ENCODE data around the gene PDE4B. TPM values are rescaled to one million over a fixed set of nuclear protein-coding genes. Genes with fewer than 3 reads are reported as not detected.

The PDE4B gene
- total and polyA plus RNA-seq, 7 experiments from 2014 or later, result 43.5 to 99.2 (median 46.7) TPM

DNA sequence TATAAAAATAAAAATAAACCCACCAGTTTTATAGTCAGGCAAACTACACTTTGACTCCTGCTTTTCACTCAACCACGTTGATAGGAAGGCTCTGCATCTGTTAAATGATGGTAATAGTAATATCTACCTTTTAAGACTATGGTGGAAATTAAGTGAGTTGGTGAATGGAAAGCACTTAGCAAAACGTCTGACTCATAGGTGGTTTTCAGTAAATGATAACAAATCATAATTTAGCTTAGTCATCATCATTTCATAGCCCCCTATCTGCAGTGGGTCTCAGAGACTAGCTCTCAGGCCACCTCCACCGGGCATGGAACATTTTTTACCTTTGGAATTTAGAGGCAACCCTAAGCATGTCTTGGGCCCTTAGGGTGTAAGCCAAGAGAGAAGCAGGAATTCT lies 160.0 kb downstream of the PDE4B start:
- DNase-seq (no peak), ATAC-seq (no peak)
- H3K27me3 Mint-ChIP-seq, result peaks cover 0 to 7% (median 6%) of the 10 kb centered on the region in 5 donors
- H3K9me3 ChIP-seq (ENCODE audit: control insufficient read depth in 2 of 3, low read length in 3 of 3), result no peaks in the 10 kb centered on the region
- no peaks in the 10 kb centered on the region for H3K4me1 Mint-ChIP-seq
- no peaks in the 10 kb centered on the region for H3K4me1 ChIP-seq (ENCODE audit: control insufficient read depth in 2 of 2, insufficient read depth in 2 of 2, low read length in 2 of 2)
- H3K4me3 Mint-ChIP-seq, result no peak overlapping the region
- intact Hi-C loops (cut with micrococcal nuclease), result loop anchor here in 1 of 2 donors (10.0 kb wide), 3 partner anchors 422 to 772 kb away; no protein-coding TSS in a partner anchor
- no peak overlapping the region for H3K27ac ChIP-seq (ENCODE audit: low read depth, low read length)
- no peak overlapping the region for H3K4me3 ChIP-seq (ENCODE audit: low read length)
- CTCF ChIA-PET, result interaction anchor here (0.7 to 1.6 kb wide), 3 partner anchors 177 to 494 kb away, joined by 3 to 8 read pairs (median 3); no protein-coding TSS in a partner anchor
- POLR2A ChIA-PET, result interaction anchor here (0.7 kb wide), 1 partner anchor 314 kb away, joined by 3 read pairs; no protein-coding TSS in a partner anchor
- H3K9me3 Mint-ChIP-seq, result no peaks in the 10 kb centered on the region
- H3K27me3 ChIP-seq (ENCODE audit: control insufficient read depth in 2 of 2, insufficient read depth in 2 of 2, low read length in 2 of 2), result no peaks in the 10 kb centered on the region
- no peaks in the 10 kb centered on the region for H3K36me3 ChIP-seq (ENCODE audit: control insufficient read depth in 2 of 3, insufficient read depth in 3 of 3, low read length in 3 of 3)
- no peak overlapping the region for H3K27ac Mint-ChIP-seq
- no peaks in the 10 kb centered on the region for H3K36me3 Mint-ChIP-seq

DNA sequence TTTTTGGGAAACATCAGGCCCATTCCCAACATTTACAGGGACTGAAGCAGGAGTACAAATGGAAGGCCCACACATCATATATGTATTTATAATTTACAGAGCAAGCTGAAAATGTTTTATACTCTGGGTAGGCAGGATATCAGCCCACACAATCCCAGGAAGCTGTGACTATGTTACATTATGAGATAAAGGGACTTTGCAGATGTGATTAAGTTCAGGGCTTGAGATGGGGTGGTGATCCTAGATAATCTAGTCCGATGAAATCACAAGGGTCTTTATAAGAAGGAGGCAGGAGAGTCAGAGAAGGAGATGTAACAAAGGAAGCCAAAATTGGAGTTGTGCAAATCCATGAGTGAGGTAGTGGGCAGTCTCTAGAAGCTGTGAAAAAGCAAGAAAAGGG lies 160.5 kb downstream of the PDE4B start:
- DNase-seq (no peak), ATAC-seq (no peak)
- ChIA-PET POLR2A (interaction anchor here (0.7 kb wide), 1 partner anchor 313 kb away, joined by 3 read pairs; no protein-coding TSS in a partner anchor), CTCF (interaction anchor here (1.6 kb wide), 1 partner anchor 290 kb away, joined by 8 read pairs; no protein-coding TSS in a partner anchor)
- Histone ChIP-seq H3K27me3 (ENCODE audit: control insufficient read depth in 2 of 2, insufficient read depth in 2 of 2, low read length in 2 of 2) (no peaks in the 10 kb centered on the region), H3K36me3 (ENCODE audit: control insufficient read depth in 2 of 3, insufficient read depth in 3 of 3, low read length in 3 of 3) (no peaks in the 10 kb centered on the region), H3K4me1 (ENCODE audit: control insufficient read depth in 2 of 2, insufficient read depth in 2 of 2, low read length in 2 of 2) (no peaks in the 10 kb centered on the region), H3K9me3 (ENCODE audit: control insufficient read depth in 2 of 3, low read length in 3 of 3) (no peaks in the 10 kb centered on the region), H3K27ac (ENCODE audit: low read depth, low read length) (no peak overlapping the region), H3K4me3 (ENCODE audit: low read length) (no peak overlapping the region)
- Mint-ChIP-seq H3K9me3 (no peaks in the 10 kb centered on the region), H3K36me3 (no peaks in the 10 kb centered on the region), H3K27ac (no peak overlapping the region), H3K27me3 (peaks cover 0 to 7% (median 6%) of the 10 kb centered on the region in 5 donors), H3K4me1 (no peaks in the 10 kb centered on the region), H3K4me3 (no peak overlapping the region)
- intact Hi-C loops (cut with micrococcal nuclease), result loop anchor here in 1 of 2 donors (10.0 kb wide), 3 partner anchors 422 to 772 kb away; no protein-coding TSS in a partner anchor

DNA sequence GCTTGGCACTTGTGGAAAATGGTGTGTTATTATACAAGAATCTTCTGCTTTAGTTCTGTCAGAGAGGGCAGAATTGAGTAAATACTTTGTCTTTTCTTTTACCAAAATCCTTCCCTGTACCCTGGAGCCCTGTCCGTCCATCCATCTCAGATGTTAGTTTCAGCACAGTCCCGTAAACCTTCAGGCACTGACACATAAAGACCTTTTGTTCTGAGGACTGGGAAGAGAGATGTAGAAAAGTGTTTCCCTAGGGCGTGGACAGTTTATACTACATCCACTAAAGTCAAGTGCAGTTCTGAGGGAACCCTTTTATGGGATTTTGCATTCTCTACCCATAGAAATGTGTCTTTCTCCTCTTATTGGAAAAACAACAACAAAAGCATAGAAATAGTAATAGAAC lies 162.4 kb downstream of the PDE4B start:
- peak overlapping the region in 2 of 9 donors; percentile 17 to 23 for H3K27ac Mint-ChIP-seq

DNA sequence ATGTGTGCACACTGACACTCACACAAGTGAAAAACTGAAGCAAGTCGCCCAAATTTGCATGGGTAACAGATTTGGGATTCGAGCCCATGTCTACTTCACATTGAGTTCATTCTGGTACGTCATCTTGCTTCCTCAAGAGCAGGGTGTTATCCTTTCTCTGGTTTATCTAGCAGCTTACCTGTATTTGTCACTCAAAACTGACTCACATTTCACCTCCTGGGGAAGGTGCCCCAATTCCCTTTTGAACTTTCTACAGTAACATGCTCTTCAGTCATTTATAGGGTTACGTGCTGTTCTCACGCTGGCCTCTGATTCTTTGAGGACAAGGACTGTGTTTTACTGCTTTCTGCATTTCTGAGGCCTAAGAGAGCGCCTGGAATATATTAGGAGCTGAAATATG lies 162.8 kb downstream of the PDE4B start:
- Mint-ChIP-seq H3K27me3 (peaks cover 0 to 7% (median 4%) of the 10 kb centered on the region in 5 donors), H3K9me3 (no peaks in the 10 kb centered on the region), H3K27ac (peak overlapping the region in 2 of 9 donors; percentile 23 to 36), H3K4me3 (no peak overlapping the region), H3K4me1 (peaks cover 0 to 10% (median 0%) of the 10 kb centered on the region in 7 donors), H3K36me3 (no peaks in the 10 kb centered on the region)
- intact Hi-C loops (cut with micrococcal nuclease), result loop anchor here (5.0 to 10.0 kb wide), 6 partner anchors 417 to 812 kb away; no protein-coding TSS in a partner anchor
- no peaks in the 10 kb centered on the region for H3K36me3 ChIP-seq (ENCODE audit: control insufficient read depth in 2 of 3, insufficient read depth in 3 of 3, low read length in 3 of 3)
- CTCF ChIA-PET, result interaction anchor here (0.7 to 3.4 kb wide), 4 partner anchors 270 to 490 kb away, joined by 3 to 43 read pairs (median 20); no protein-coding TSS in a partner anchor
- no peaks in the 10 kb centered on the region for H3K9me3 ChIP-seq (ENCODE audit: control insufficient read depth in 2 of 3, low read length in 3 of 3)
- DNase-seq (no peak), ATAC-seq (no peak)
- no peak overlapping the region for H3K27ac ChIP-seq (ENCODE audit: low read depth, low read length)
- H3K4me3 ChIP-seq (ENCODE audit: low read length), result no peak overlapping the region
- H3K4me1 ChIP-seq (ENCODE audit: control insufficient read depth in 2 of 2, insufficient read depth in 2 of 2, low read length in 2 of 2), result no peaks in the 10 kb centered on the region
- POLR2A ChIA-PET, result no interaction called here
- no peaks in the 10 kb centered on the region for H3K27me3 ChIP-seq (ENCODE audit: control insufficient read depth in 2 of 2, insufficient read depth in 2 of 2, low read length in 2 of 2)

More for the DNA sequence above, 162.4 kb downstream of the PDE4B start:
- DNase-seq, result no peak
- Histone ChIP-seq H3K36me3 (ENCODE audit: control insufficient read depth in 2 of 3, insufficient read depth in 3 of 3, low read length in 3 of 3) (no peaks in the 10 kb centered on the region), H3K27ac (ENCODE audit: low read depth, low read length) (no peak overlapping the region), H3K27me3 (ENCODE audit: control insufficient read depth in 2 of 2, insufficient read depth in 2 of 2, low read length in 2 of 2) (no peaks in the 10 kb centered on the region), H3K9me3 (ENCODE audit: control insufficient read depth in 2 of 3, low read length in 3 of 3) (no peaks in the 10 kb centered on the region), H3K4me1 (ENCODE audit: control insufficient read depth in 2 of 2, insufficient read depth in 2 of 2, low read length in 2 of 2) (no peaks in the 10 kb centered on the region), H3K4me3 (ENCODE audit: low read length) (no peak overlapping the region)
- ATAC-seq, result no peak
- intact Hi-C loops (cut with micrococcal nuclease), result loop anchor here (5.0 to 10.0 kb wide), 6 partner anchors 417 to 812 kb away; no protein-coding TSS in a partner anchor
- peaks cover 0 to 7% (median 5%) of the 10 kb centered on the region in 5 donors for H3K27me3 Mint-ChIP-seq
- H3K4me3 Mint-ChIP-seq, result no peak overlapping the region
- H3K4me1 Mint-ChIP-seq, result peaks cover 0 to 7% (median 0%) of the 10 kb centered on the region in 7 donors
- ChIA-PET POLR2A (no interaction called here), CTCF (interaction anchor here (0.7 to 3.4 kb wide), 3 partner anchors 287 to 491 kb away, joined by 3 to 43 read pairs (median 38); no protein-coding TSS in a partner anchor)
- no peaks in the 10 kb centered on the region for H3K36me3 Mint-ChIP-seq
- no peaks in the 10 kb centered on the region for H3K9me3 Mint-ChIP-seq

DNA sequence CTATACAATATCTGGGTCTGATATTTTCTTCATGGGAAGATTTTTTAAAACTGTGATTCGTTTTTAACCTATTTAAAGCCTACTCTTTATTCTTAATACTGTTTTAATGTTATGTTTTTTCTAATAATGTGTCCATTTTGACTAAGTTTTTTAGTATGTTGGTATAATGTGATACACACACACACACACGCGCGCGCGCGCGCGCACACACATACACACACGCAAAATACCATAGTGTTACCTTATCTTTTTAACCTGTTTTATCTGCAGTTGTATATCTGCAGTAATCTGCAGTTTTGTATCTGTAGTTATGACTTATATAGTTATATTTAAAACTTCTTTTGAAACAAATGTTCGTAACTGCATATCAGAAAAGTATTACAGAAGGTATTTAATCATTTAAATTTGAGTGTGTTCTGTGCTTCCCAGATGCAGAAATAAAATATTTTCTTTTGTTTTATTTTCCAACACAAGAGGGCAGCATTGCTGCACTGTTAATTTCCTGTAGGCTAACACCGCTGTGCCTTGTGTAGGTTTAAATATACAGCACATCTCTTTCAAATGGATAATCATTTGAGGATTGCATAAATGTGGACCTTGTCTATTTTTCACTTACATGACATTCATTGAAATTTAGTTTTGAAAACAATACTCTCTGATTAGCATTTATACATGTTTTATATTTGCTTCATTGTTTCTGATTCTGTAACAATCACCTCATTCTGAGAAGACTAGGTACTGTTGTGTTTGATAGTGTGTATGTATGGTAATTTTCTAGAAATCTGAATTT lies 166.1 kb downstream of the PDE4B start:
- Histone ChIP-seq H3K4me1 (ENCODE audit: control insufficient read depth in 2 of 2, insufficient read depth in 2 of 2, low read length in 2 of 2) (no peaks in the 10 kb centered on the region), H3K9me3 (ENCODE audit: control insufficient read depth in 2 of 3, low read length in 3 of 3) (no peaks in the 10 kb centered on the region), H3K36me3 (ENCODE audit: control insufficient read depth in 2 of 3, insufficient read depth in 3 of 3, low read length in 3 of 3) (no peaks in the 10 kb centered on the region), H3K27me3 (ENCODE audit: control insufficient read depth in 2 of 2, insufficient read depth in 2 of 2, low read length in 2 of 2) (no peaks in the 10 kb centered on the region), H3K27ac (ENCODE audit: low read depth, low read length) (no peak overlapping the region), H3K4me3 (ENCODE audit: low read length) (no peak overlapping the region)
- ChIA-PET POLR2A (interaction anchor here (0.9 kb wide), 1 partner anchor 774 kb away, joined by 3 read pairs; no protein-coding TSS in a partner anchor), CTCF (interaction anchor here (0.9 to 5.0 kb wide), 12 partner anchors 284 to 722 kb away, joined by 3 to 80 read pairs (median 8); no protein-coding TSS in a partner anchor)
- Mint-ChIP-seq H3K27ac (no peak overlapping the region), H3K36me3 (no peaks in the 10 kb centered on the region), H3K9me3 (no peaks in the 10 kb centered on the region), H3K27me3 (peaks cover 0 to 7% (median 3%) of the 10 kb centered on the region in 5 donors), H3K4me1 (peaks cover 0 to 12% (median 0%) of the 10 kb centered on the region in 7 donors), H3K4me3 (no peak overlapping the region)
- ATAC-seq (peak; percentile 80), DNase-seq (peak in 7 of 9 donors; percentile 23 to 75 (median 64))
- intact Hi-C loops (cut with micrococcal nuclease), result loop anchor here (1.0 to 10.0 kb wide), 12 partner anchors 284 to 809 kb away; no protein-coding TSS in a partner anchor

DNA sequence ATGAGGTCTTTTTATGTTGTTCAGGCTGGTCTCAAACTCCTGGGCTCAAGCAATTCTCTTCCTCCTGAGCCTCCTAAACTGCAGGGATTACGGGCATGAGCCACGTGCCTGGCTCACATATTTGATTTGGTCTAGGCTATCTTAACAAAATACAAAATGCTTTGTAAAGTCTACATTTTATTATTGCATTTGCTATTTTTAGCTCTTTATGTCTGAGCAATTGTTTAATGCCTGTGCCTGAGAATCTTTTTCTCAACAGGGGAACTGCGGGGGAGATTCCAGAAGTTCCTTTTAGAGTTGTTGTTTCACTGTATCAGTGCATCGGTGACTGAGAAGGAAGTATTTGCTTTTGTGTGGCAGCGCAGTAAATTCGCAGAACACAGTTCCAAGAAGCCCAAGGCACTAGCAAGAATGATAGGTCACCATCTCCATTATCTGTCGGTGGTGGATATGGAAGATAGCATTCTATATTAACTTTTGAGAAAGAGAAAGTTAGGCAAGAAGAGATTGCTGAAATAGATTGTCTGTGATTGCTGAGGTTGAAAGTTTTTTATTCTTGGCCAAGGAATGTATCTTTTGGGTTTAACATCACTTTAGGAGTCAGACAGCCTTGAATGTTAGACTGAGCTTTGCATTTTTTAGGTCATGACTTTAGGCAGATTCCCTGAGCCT lies 167.3 kb downstream of the PDE4B start:
- Histone ChIP-seq H3K4me3 (ENCODE audit: low read length) (no peak overlapping the region), H3K36me3 (ENCODE audit: control insufficient read depth in 2 of 3, insufficient read depth in 3 of 3, low read length in 3 of 3) (no peaks in the 10 kb centered on the region), H3K9me3 (ENCODE audit: control insufficient read depth in 2 of 3, low read length in 3 of 3) (no peaks in the 10 kb centered on the region), H3K4me1 (ENCODE audit: control insufficient read depth in 2 of 2, insufficient read depth in 2 of 2, low read length in 2 of 2) (no peaks in the 10 kb centered on the region), H3K27me3 (ENCODE audit: control insufficient read depth in 2 of 2, insufficient read depth in 2 of 2, low read length in 2 of 2) (no peaks in the 10 kb centered on the region), H3K27ac (ENCODE audit: low read depth, low read length) (no peak overlapping the region)
- intact Hi-C loops (cut with micrococcal nuclease), result loop anchor here (1.0 to 10.0 kb wide), 13 partner anchors 282 to 899 kb away; no protein-coding TSS in a partner anchor
- no peaks in the 10 kb centered on the region for H3K36me3 Mint-ChIP-seq
- no peak for ATAC-seq
- peaks cover 0 to 12% (median 0%) of the 10 kb centered on the region in 7 donors for H3K4me1 Mint-ChIP-seq
- H3K27ac Mint-ChIP-seq, result no peak overlapping the region
- no peak overlapping the region for H3K4me3 Mint-ChIP-seq
- H3K27me3 Mint-ChIP-seq, result peaks cover 0 to 12% (median 4%) of the 10 kb centered on the region in 5 donors
- CTCF ChIA-PET, result interaction anchor here (0.8 to 5.0 kb wide), 15 partner anchors 17 to 596 kb away, joined by 3 to 80 read pairs (median 5); no protein-coding TSS in a partner anchor
- POLR2A ChIA-PET, result interaction anchor here (0.9 kb wide), 1 partner anchor 773 kb away, joined by 3 read pairs; no protein-coding TSS in a partner anchor
- H3K9me3 Mint-ChIP-seq, result no peaks in the 10 kb centered on the region
- no peak for DNase-seq
